ENCODE measurements around the gene CD68. TPM values are rescaled to one million over a fixed set of nuclear protein-coding genes. Genes with fewer than 3 reads are reported as not detected.
A peak's percentile ranks its signal among the peaks of the same experiment; 100 is the strongest.
"Not testable (repeated sequence)": the region's sequence is repeated elsewhere in the genome, so short reads cannot be mapped to it uniquely, and the experiment has no call there.

The CD68 gene
- polyA plus RNA-seq, 1 donor = 512 TPM

DNA sequence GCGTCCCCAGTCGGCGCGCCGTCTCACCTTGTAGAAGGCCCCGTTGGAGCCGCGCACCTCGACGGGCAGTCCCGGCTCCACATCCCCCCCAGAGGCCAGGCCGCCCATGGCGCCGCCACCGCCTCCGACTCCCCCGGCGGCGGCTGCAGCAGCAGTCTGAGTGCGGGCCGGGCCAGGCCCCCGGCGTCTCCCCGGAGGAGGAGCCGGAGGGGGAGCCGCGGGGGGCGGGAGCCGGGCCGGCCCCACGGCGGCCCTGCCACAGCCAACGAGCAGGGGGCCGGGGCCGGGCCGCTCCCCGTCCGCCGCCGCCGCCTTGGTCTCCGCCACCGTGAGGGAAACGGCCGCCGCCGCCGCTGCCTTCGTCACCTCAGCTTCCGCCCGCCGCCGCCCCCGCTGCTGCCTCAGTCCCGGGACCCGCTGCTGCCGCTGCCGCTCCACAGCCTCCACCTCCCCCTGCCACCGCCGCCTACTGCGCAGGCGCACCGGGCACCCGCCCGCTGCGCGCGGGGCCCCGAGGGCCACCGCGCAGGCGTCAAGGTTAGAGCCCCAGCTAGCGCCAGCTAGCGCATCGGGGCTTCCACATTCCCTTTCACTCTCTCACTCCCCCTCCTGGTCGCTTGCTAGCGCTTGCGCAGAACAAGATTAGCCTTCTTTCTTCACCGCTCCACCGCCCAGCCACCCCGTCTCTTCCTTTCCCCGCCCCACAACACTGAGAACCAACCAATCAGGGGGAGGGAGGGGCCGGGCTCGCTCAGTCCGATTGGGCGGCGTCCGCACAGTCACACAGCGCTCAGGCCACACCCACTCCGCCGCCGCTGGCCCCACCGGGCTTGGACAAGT lies 35.2 kb downstream of the CD68 start, which contains the start of gene FXR2:
TSS of gene FXR2 (minus strand) at position 473 of the 840 bp plus-strand sequence. CDS start at position 108, 365 bp downstream.
- Histone ChIP-seq H3K36me3 (ENCODE audit: control insufficient read depth, insufficient read depth, low read length) (peaks cover 9% of the 10 kb centered on the region), H3K9me3 (ENCODE audit: control insufficient read depth, low read depth, low read length) (no peaks in the 10 kb centered on the region), H3K4me3 (ENCODE audit: low read length) (peak within 1 kb of the TSS; percentile 89), H3K27ac (ENCODE audit: low read length) (peak within 1 kb of the TSS; percentile 85), H3K27me3 (ENCODE audit: control insufficient read depth, insufficient read depth, low read length) (no peaks in the 10 kb centered on the region), H3K4me1 (ENCODE audit: control insufficient read depth, insufficient read depth, low read length) (peaks cover 15% of the 10 kb centered on the region)
- DNase-seq = peak; percentile 100
- WGBS (ENCODE audit: insufficient coverage, low lambda C conversion rate) = no CpG with 5 or more reads among the region's 93 CpGs

DNA sequence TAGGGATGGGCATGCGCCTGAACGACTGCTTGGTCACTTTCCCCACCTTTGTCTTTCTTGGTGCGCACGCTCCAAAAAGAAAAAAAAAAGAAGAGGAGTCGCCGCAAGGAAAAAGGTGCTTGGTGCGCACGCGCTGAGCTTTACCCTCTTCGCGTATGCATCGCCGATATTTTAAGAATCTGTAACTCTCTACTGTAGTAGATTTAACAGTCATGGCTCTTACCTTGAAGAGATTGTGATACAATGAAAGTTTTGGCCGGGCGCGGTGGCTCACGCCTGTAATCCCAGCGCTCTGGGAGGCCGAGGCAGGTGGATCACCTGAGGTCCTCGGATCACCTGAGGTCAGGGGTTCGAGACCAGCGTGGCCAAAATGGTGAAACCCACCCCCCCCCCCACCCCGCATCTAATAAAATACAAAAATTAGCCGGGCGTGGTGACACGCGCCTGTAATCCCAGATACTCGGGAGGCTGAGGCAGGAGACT lies 35.9 kb downstream of the CD68 start:
- WGBS (ENCODE audit: insufficient coverage, low lambda C conversion rate) = no CpG with 5 or more reads among the region's 28 CpGs
- H3K36me3 ChIP-seq (ENCODE audit: control insufficient read depth, insufficient read depth, low read length) = peaks cover 7% of the 10 kb centered on the region
- H3K9me3 ChIP-seq (ENCODE audit: control insufficient read depth, low read depth, low read length) = no peaks in the 10 kb centered on the region
- peak overlapping the region; percentile 85 for H3K27ac ChIP-seq (ENCODE audit: low read length)
- H3K4me3 ChIP-seq (ENCODE audit: low read length) = peak overlapping the region; percentile 32
- no peak for DNase-seq
- H3K4me1 ChIP-seq (ENCODE audit: control insufficient read depth, insufficient read depth, low read length) = peaks cover 15% of the 10 kb centered on the region
- H3K27me3 ChIP-seq (ENCODE audit: control insufficient read depth, insufficient read depth, low read length) = no peaks in the 10 kb centered on the region

DNA sequence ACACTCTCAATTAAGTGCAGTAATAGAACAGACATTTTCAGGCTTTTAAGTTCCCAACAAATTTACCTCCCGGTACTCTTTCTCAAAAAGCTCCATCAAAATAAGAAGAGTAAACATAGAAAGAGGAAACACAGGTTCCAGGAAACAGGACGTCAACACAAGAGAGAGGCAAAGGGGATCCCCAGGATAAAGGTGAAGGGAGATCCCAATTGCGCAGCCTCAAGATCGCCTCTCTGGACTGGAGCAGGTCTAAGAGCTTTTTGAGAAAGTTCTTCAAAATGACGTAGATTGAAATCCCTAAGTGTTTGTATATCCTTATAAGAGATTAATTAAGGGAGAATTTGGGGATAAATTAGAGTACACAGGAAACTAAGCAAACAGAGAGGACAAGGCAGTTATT lies 39.2 kb downstream of the CD68 start:
- DNase-seq = no peak
- Histone ChIP-seq H3K4me3 (ENCODE audit: low read length) (no peak overlapping the region), H3K9me3 (ENCODE audit: control insufficient read depth, low read depth, low read length) (no peaks in the 10 kb centered on the region), H3K4me1 (ENCODE audit: control insufficient read depth, insufficient read depth, low read length) (peaks cover 3% of the 10 kb centered on the region), H3K27me3 (ENCODE audit: control insufficient read depth, insufficient read depth, low read length) (no peaks in the 10 kb centered on the region), H3K36me3 (ENCODE audit: control insufficient read depth, insufficient read depth, low read length) (no peaks in the 10 kb centered on the region), H3K27ac (ENCODE audit: low read length) (no peak overlapping the region)
- 100% methylated on average over 3 of the region's 5 CpGs for WGBS (ENCODE audit: insufficient coverage, low lambda C conversion rate)

DNA sequence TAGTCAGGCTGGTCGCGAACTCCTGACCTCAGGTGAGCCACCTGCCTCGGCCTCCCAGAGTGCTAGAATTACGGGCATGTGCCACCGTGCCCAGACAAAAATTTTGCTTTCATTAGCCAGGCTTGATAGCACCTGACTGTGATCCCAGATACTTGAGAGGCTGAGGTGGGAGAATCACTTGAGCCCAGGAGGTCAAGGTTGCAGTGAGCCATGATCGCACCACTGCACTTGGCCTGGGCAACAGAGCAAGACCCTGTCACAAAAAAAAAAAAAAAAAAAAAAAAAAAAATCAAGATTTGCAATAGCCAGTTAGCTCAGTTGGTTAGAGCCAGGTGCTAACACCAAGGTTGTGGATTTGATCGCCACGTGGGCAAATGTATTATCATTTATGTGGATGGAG lies 41.4 kb downstream of the CD68 start:
- DNase-seq = no peak
- Histone ChIP-seq H3K4me3 (ENCODE audit: low read length) (no peak overlapping the region), H3K9me3 (ENCODE audit: control insufficient read depth, low read depth, low read length) (no peaks in the 10 kb centered on the region), H3K27ac (ENCODE audit: low read length) (no peak overlapping the region), H3K36me3 (ENCODE audit: control insufficient read depth, insufficient read depth, low read length) (no peaks in the 10 kb centered on the region), H3K4me1 (ENCODE audit: control insufficient read depth, insufficient read depth, low read length) (peaks cover 6% of the 10 kb centered on the region), H3K27me3 (ENCODE audit: control insufficient read depth, insufficient read depth, low read length) (no peaks in the 10 kb centered on the region)
- WGBS (ENCODE audit: insufficient coverage, low lambda C conversion rate) = no CpG with 5 or more reads among the region's 8 CpGs

DNA sequence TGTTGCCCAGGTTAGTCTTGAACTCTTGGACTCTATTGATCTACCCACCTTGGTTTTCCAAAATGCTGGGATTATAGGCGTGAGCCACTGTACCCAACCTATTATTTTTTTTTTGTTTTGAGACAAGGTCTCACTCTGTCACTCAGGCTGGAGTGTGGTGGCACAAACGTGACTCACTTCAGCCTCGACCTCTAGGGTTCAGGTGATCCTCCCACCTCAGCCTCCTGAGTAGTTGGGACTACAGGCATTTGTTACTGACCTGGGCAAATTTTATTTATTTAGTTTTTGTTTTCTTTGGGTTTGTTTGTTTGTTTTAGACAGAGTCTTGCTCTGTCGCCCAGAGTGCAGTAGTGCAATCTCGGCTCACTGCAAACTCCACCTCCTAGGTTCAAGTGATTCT lies 44.2 kb downstream of the CD68 start:
- no peak overlapping the region for H3K4me3 ChIP-seq (ENCODE audit: low read length)
- H3K36me3 ChIP-seq (ENCODE audit: control insufficient read depth, insufficient read depth, low read length) = peaks cover 8% of the 10 kb centered on the region
- DNase-seq = no peak
- no CpG with 5 or more reads among the region's 5 CpGs for WGBS (ENCODE audit: insufficient coverage, low lambda C conversion rate)
- H3K27ac ChIP-seq (ENCODE audit: low read length) = no peak overlapping the region
- no peaks in the 10 kb centered on the region for H3K27me3 ChIP-seq (ENCODE audit: control insufficient read depth, insufficient read depth, low read length)
- H3K9me3 ChIP-seq (ENCODE audit: control insufficient read depth, low read depth, low read length) = no peaks in the 10 kb centered on the region
- H3K4me1 ChIP-seq (ENCODE audit: control insufficient read depth, insufficient read depth, low read length) = peaks cover 20% of the 10 kb centered on the region

DNA sequence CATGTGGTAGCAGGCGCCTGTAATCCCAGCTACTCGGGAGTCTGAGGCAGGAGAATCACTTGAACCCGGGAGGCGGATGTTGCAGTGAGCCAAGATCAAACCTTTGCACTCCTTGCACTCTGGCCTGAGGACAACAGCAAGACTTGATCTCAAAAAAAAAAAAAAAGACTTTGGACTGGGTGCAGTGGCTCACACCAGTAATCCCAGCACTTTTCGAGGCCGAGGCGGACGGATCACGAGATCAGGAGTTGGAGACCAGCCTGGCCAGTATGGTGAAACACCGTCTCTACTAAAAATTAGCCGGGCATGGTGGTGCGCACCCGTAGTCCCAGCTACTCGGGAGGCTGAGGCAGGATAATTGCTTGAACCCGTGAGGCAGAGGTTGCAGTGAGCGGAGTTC lies 46.3 kb downstream of the CD68 start:
- WGBS (ENCODE audit: insufficient coverage, low lambda C conversion rate) = no CpG with 5 or more reads among the region's 16 CpGs
- Histone ChIP-seq H3K4me3 (ENCODE audit: low read length) (peak overlapping the region; percentile 85), H3K27ac (ENCODE audit: low read length) (peak overlapping the region; percentile 97), H3K4me1 (ENCODE audit: control insufficient read depth, insufficient read depth, low read length) (peaks cover 35% of the 10 kb centered on the region)
- not testable (repeated sequence) for H3K9me3 ChIP-seq (ENCODE audit: control insufficient read depth, low read depth, low read length); H3K36me3 ChIP-seq (ENCODE audit: control insufficient read depth, insufficient read depth, low read length); H3K27me3 ChIP-seq (ENCODE audit: control insufficient read depth, insufficient read depth, low read length)
- DNase-seq = peak; percentile 74 to 82

DNA sequence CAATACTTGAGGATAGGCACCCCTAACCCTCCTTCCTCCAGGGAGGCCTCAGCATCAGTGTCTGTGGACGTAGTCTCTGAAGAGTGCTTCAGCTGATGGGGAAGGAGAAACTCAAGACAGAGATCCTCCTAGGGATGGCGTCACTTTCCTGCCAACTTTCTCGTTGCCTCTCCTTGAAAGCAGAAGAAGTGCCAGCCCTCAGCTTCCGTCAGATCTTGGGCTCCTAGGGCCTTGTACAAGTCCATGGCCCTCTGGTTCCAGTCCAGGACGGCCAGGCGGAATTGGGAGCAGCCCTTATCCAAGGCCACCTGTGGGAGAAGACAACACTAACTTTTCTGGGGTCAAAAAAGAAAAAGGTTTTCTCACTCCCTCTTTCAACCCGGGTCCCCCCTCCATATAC lies 46.9 kb downstream of the CD68 start:
- H3K4me3 ChIP-seq (ENCODE audit: low read length) = peak overlapping the region; percentile 85
- H3K4me1 ChIP-seq (ENCODE audit: control insufficient read depth, insufficient read depth, low read length) = peaks cover 41% of the 10 kb centered on the region
- DNase-seq = peak in 1 of 2 donors; percentile 50
- no peaks in the 10 kb centered on the region for H3K9me3 ChIP-seq (ENCODE audit: control insufficient read depth, low read depth, low read length)
- H3K27me3 ChIP-seq (ENCODE audit: control insufficient read depth, insufficient read depth, low read length) = no peaks in the 10 kb centered on the region
- peak overlapping the region; percentile 97 for H3K27ac ChIP-seq (ENCODE audit: low read length)
- WGBS (ENCODE audit: insufficient coverage, low lambda C conversion rate) = 100% methylated on average over 1 of the region's 7 CpGs
- peaks cover 8% of the 10 kb centered on the region for H3K36me3 ChIP-seq (ENCODE audit: control insufficient read depth, insufficient read depth, low read length)

DNA sequence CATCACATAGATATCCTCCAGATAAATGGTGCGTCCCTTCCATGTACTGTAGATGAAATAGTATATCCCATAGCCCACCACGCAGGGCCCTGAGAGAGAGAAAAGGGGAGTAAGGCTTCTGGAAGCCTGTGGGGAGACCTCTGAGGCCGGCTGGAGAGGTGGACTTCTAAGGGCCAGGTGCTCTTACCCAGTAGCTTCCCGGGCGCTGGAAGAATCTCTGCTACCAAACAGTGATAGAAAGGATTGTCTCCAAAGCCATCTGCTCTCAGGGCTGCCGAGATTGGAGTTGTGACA lies 47.5 kb downstream of the CD68 start:
- H3K27me3 ChIP-seq (ENCODE audit: control insufficient read depth, insufficient read depth, low read length) = no peaks in the 10 kb centered on the region
- H3K4me1 ChIP-seq (ENCODE audit: control insufficient read depth, insufficient read depth, low read length) = peaks cover 47% of the 10 kb centered on the region
- peak in 1 of 2 donors; percentile 63 for DNase-seq
- WGBS (ENCODE audit: insufficient coverage, low lambda C conversion rate) = no CpG with 5 or more reads among the region's 6 CpGs
- no peaks in the 10 kb centered on the region for H3K9me3 ChIP-seq (ENCODE audit: control insufficient read depth, low read depth, low read length)
- peaks cover 8% of the 10 kb centered on the region for H3K36me3 ChIP-seq (ENCODE audit: control insufficient read depth, insufficient read depth, low read length)
- H3K27ac ChIP-seq (ENCODE audit: low read length) = peak overlapping the region; percentile 97
- peak overlapping the region; percentile 85 for H3K4me3 ChIP-seq (ENCODE audit: low read length)

DNA sequence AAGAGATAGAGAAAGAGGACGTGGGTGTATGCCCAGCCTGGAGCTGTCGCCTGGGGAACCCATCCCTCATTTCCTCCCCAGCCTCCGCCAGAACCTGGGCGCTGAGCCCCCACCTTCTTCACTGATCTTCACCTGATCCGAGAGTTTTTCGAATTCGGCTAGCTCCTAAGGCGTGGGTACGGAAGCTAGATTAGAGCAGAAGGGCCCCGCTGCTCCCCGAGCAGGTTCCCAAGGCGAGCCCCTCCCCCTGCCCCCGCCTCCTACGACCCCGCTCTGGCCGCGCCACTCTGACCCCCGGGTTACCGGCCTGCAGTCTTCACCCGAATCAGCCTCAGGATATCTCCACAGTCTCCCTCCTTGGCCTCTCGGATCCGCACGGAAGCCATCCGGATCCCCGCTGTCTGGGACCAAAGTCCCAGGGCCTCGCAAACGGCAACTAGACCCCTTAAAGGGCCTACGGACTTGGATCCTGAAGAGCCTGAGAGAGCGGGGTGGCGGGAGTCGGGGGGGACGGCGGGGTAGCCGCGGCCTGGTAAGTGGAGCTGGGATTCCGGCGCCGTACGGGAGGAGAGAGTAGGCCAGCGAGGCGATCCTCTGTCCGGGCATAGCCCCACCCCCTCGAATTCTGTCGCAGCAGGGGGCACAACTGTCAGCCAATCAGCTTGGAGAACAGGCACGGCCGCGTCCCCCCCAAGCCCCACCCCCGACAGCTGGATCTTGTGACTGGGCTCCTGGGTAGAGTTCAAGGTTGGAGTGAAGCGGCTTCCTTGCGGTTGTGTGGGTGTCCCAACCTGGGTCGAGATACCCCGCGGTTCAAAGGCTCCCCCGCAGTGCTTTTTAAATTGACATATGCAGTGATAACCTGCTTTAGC lies 48.0 kb downstream of the CD68 start, which contains the start of gene SAT2:
TSS of gene SAT2 (minus strand) at position 572 of the 872 bp plus-strand sequence. CDS start at position 386, 186 bp downstream.
- Histone ChIP-seq H3K36me3 (ENCODE audit: control insufficient read depth, insufficient read depth, low read length) (peaks cover 8% of the 10 kb centered on the region), H3K4me3 (ENCODE audit: low read length) (peak within 1 kb of the TSS; percentile 85), H3K4me1 (ENCODE audit: control insufficient read depth, insufficient read depth, low read length) (peaks cover 53% of the 10 kb centered on the region), H3K27me3 (ENCODE audit: control insufficient read depth, insufficient read depth, low read length) (no peaks in the 10 kb centered on the region), H3K9me3 (ENCODE audit: control insufficient read depth, low read depth, low read length) (no peaks in the 10 kb centered on the region), H3K27ac (ENCODE audit: low read length) (peak within 1 kb of the TSS; percentile 97)
- WGBS (ENCODE audit: insufficient coverage, low lambda C conversion rate) = no CpG with 5 or more reads among the region's 54 CpGs
- peak; percentile 96 to 97 for DNase-seq

DNA sequence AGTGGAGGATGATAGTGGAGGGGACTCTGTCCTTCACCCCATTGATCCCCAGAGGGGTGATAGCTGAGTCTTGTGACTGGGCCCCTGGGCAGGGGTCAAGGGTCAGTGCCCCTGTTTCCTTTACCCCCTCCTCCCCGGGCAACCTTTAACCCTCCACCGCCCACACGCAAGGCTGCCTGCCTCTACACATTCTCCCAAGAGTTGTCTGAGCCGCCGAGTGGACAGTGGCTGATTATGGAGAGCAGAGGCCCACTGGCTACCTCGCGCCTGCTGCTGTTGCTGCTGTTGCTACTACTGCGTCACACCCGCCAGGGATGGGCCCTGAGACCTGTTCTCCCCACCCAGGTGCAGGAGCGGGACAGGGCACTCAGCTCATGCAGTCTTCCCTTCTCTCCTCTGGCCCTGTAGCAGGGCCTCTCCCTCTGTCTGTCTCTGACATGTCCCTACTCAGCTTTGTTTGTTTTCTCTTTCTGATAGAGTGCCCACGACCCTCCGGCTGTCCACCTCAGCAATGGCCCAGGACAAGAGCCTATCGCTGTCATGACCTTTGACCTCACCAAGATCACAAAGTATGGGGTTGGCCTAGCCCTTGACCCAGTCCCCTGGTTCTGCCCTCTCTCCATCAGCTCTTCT lies 50.6 kb downstream of the CD68 start, which contains the start of gene SHBG:
TSS of gene SHBG (plus strand) at position 197 of the 633 bp plus-strand sequence. CDS start at position 235, 38 bp downstream.
- WGBS (ENCODE audit: insufficient coverage, low lambda C conversion rate) = no CpG with 5 or more reads among the region's 13 CpGs
- peaks cover 58% of the 10 kb centered on the region for H3K4me1 ChIP-seq (ENCODE audit: control insufficient read depth, insufficient read depth, low read length)
- no peaks in the 10 kb centered on the region for H3K27me3 ChIP-seq (ENCODE audit: control insufficient read depth, insufficient read depth, low read length)
- H3K9me3 ChIP-seq (ENCODE audit: control insufficient read depth, low read depth, low read length) = no peaks in the 10 kb centered on the region
- DNase-seq = peak; percentile 69 to 84
- H3K36me3 ChIP-seq (ENCODE audit: control insufficient read depth, insufficient read depth, low read length) = peaks cover 8% of the 10 kb centered on the region
- H3K4me3 ChIP-seq (ENCODE audit: low read length) = no peak within 1 kb of the TSS
- H3K27ac ChIP-seq (ENCODE audit: low read length) = peak within 1 kb of the TSS; percentile 80
